HUDEP-2 (cell line): Measurements from ENCODE around the gene TJP3.
"Not testable (repeated sequence)": the region's sequence is repeated elsewhere in the genome, so short reads cannot be mapped to it uniquely, and the experiment has no call there.

ENCODE experiments used
- DNase-seq, 76 experiments: peaks; one replicate each; lab custom pipeline; 2025; ENCODE audit not compliant: unreplicated experiment in 76 of 76; lab: John Stamatoyannopoulos, UW

Gene TJP3

GRCh38 chr19:3708207-3708931, at the start of gene TJP3:
TJP3 (plus strand) TSS chr19:3708384; CDS start chr19:3728433, 20,049 bp downstream.
- peak in 19 of 76 experiments; percentile 13 to 47 (median 23) for DNase-seq

- DNase-seq: no peak
Observed at GRCh38 chr19:3658870-3659745, 49.1 kb upstream of the TJP3 start.

GRCh38 chr19:3659746-3660112, 48.5 kb upstream of the TJP3 start:
- DNase-seq: no peak

GRCh38 chr19:3660493-3661219, 47.5 kb upstream of the TJP3 start:
- no peak for DNase-seq

- no peak for DNase-seq
Observed at GRCh38 chr19:3661284-3662238, 46.6 kb upstream of the TJP3 start.

GRCh38 chr19:3663838-3664237, 44.3 kb upstream of the TJP3 start:
- no peak for DNase-seq

GRCh38 chr19:3664879-3665642, 43.1 kb upstream of the TJP3 start:
- DNase-seq: no peak

- DNase-seq: peak in 52 of 76 experiments; percentile 8 to 74 (median 46)
Observed at GRCh38 chr19:3665681-3666544, 42.3 kb upstream of the TJP3 start.

GRCh38 chr19:3666545-3666856, 41.7 kb upstream of the TJP3 start:
- DNase-seq: not testable (repeated sequence)

GRCh38 chr19:3667037-3667638, 41.0 kb upstream of the TJP3 start:
- no peak for DNase-seq

- DNase-seq: no peak
Observed at GRCh38 chr19:3667766-3668165, 40.4 kb upstream of the TJP3 start.

GRCh38 chr19:3668331-3669081, 39.7 kb upstream of the TJP3 start:
- no peak for DNase-seq

GRCh38 chr19:3669082-3669946, 38.9 kb upstream of the TJP3 start:
- no peak for DNase-seq

- DNase-seq: no peak
Observed at GRCh38 chr19:3669947-3670795, 38.0 kb upstream of the TJP3 start.

GRCh38 chr19:3670796-3671679, 37.1 kb upstream of the TJP3 start:
- no peak for DNase-seq
